GM23248 (cell line): ENCODE measurements around the gene MPRIP.

Experiments used
- EZH2 ChIP-seq: fragments of 200-600 bp; sonication (generic); IDR thresholded peaks from 2 replicates; pipeline ENCODE4 v1.6.1; 2018; ENCODE audit warnings: antibody characterized with exemption, mild to moderate bottlenecking; ENCODE audit not compliant: insufficient read depth, poor library complexity, severe bottlenecking
- EZH2phosphoT487 ChIP-seq: fragments of 200-600 bp; sonication (generic); IDR thresholded peaks from 2 replicates; pipeline ENCODE4 v1.6.1; 2018; ENCODE audit warnings: antibody characterized with exemption, moderate library complexity, mild to moderate bottlenecking, low read depth; ENCODE audit not compliant: insufficient read depth

GRCh38 chr17:17059301-17059890 lies 17.1 kb downstream of the MPRIP start:
- TF ChIP-seq EZH2 (no peak), EZH2phosphoT487 (no peak)
